ENCODE data around the gene ABLIM2.

DNA sequence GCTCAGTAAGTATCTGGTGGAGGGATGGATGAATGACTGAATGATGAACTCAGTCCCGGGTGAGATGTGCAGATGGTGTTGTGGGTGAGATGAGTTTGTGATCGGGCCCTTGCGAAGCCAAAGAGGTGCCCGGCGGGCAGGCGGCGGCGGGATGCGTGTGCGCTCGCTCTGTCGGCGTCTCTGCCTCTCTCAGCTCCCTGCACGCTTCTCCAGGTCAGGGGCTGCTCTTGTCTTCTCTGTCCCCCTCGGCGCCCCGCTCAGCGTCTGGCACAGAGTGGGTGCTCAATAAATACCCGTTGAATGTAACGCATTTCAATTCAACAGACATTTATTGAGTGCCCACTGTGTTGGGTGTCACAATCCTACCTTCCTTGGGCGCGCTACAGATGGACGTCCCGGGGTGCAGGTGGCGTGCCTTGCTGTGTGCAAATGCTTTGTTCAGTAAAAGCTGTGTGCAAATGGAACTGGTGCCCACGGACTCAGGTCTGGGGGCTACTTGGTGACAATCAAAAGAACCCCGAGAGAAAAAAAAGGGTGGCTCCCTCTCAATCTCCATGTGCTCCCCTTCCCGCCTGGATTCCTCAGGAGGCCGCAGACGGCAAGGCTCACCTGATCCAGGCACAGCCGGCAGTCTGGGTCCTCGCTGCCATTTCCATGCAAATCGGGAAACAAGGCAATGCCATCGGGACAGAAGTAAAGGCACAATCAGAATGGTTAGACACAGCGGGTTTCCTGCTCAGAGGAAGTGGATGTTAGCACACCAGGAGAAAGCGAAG, 153.4 kb downstream of the ABLIM2 start:
- no peak for TF ChIP-seq CTCF (IDR thresholded peaks at IDR 0.05 in 4 of 5, conservative IDR thresholded peaks at IDR 0.05 in 1 of 5)
- no peak for TF ChIP-seq POLR2A (IDR thresholded peaks at IDR 0.05)

Data from gastrocnemius medialis (tissue), 4 donors.